ENCODE measurements around the gene GOLGA6L6. TPM values are rescaled to one million over a fixed set of nuclear protein-coding genes. Genes with fewer than 3 reads are reported as not detected.

GOLGA6L6 gene
- total RNA-seq, 1 experiment from 2014 or later, result not detected

Small RNAs within 50 kb of the gene (small RNA-seq; reads per million reads assigned to genes)
- gene RN7SL759P, result not detected
